ENCODE results near the gene HDAC4. TPM values are rescaled to one million over a fixed set of nuclear protein-coding genes. Genes with fewer than 3 reads are reported as not detected.

HDAC4 gene
- total and polyA plus RNA-seq, 2 donors from 2014 or later, result 2.2 to 56.8 TPM

GRCh38 chr2:239206851-239207250 is 194.0 kb downstream of the HDAC4 start:
- H3K27ac ChIP-seq (ENCODE audit: low read depth in 2 of 2, low read length in 2 of 2), result no peak overlapping the region
- DNase-seq, result no peak
- no peak overlapping the region for H3K4me3 ChIP-seq (ENCODE audit: low read length in 3 of 3)
- H3K9me3 ChIP-seq (ENCODE audit: control insufficient read depth in 2 of 3, insufficient read depth in 1 of 3, low read length in 3 of 3), result no peaks in the 10 kb centered on the region
- peaks cover 0 to 3% (median 0%) of the 10 kb centered on the region in 3 donors for H3K36me3 ChIP-seq (ENCODE audit: control insufficient read depth in 2 of 3, insufficient read depth in 3 of 3, low read length in 3 of 3)
- FAIRE-seq, result no peak
- peaks cover 0 to 2% (median 0%) of the 10 kb centered on the region in 3 donors for H3K4me1 ChIP-seq (ENCODE audit: control insufficient read depth in 2 of 3, insufficient read depth in 2 of 3, low read depth in 1 of 3, low read length in 3 of 3)
- H3K27me3 ChIP-seq (ENCODE audit: control insufficient read depth, insufficient read depth, low read length), result no peaks in the 10 kb centered on the region
- H3K9ac ChIP-seq (ENCODE audit: low read length in 3 of 3), result no peak overlapping the region
- intact Hi-C loops (cut with DNase I), result no loop called here
- no peak for TF ChIP-seq CTCF (IDR thresholded peaks at IDR 0.05; ENCODE audit: borderline replicate concordance, extremely low read depth, insufficient read depth)

- no peak overlapping the region for H3K27ac ChIP-seq (ENCODE audit: low read depth in 2 of 2, low read length in 2 of 2)
- no peak for TF ChIP-seq CTCF (IDR thresholded peaks at IDR 0.05; ENCODE audit: borderline replicate concordance, extremely low read depth, insufficient read depth)
- peaks cover 0 to 2% (median 0%) of the 10 kb centered on the region in 3 donors for H3K4me1 ChIP-seq (ENCODE audit: control insufficient read depth in 2 of 3, insufficient read depth in 2 of 3, low read depth in 1 of 3, low read length in 3 of 3)
- H3K9ac ChIP-seq (ENCODE audit: low read length in 3 of 3), result no peak overlapping the region
- H3K9me3 ChIP-seq (ENCODE audit: control insufficient read depth in 2 of 3, insufficient read depth in 1 of 3, low read length in 3 of 3), result no peaks in the 10 kb centered on the region
- DNase-seq (no peak), FAIRE-seq (no peak)
- no peak overlapping the region for H3K4me3 ChIP-seq (ENCODE audit: low read length in 3 of 3)
- no peaks in the 10 kb centered on the region for H3K27me3 ChIP-seq (ENCODE audit: control insufficient read depth, insufficient read depth, low read length)
- intact Hi-C loops (cut with DNase I), result no loop called here
- peaks cover 0 to 3% (median 0%) of the 10 kb centered on the region in 3 donors for H3K36me3 ChIP-seq (ENCODE audit: control insufficient read depth in 2 of 3, insufficient read depth in 3 of 3, low read length in 3 of 3)
These were observed 194.8 kb downstream of the HDAC4 start for GRCh38 chr2:239206042-239206441.

- H3K9me3 ChIP-seq (ENCODE audit: control insufficient read depth in 2 of 3, insufficient read depth in 1 of 3, low read length in 3 of 3), result no peaks in the 10 kb centered on the region
- no peak overlapping the region for H3K9ac ChIP-seq (ENCODE audit: low read length in 3 of 3)
- intact Hi-C loops (cut with DNase I), result no loop called here
- peaks cover 0 to 2% (median 0%) of the 10 kb centered on the region in 3 donors for H3K4me1 ChIP-seq (ENCODE audit: control insufficient read depth in 2 of 3, insufficient read depth in 2 of 3, low read depth in 1 of 3, low read length in 3 of 3)
- no peak for TF ChIP-seq CTCF (IDR thresholded peaks at IDR 0.05; ENCODE audit: borderline replicate concordance, extremely low read depth, insufficient read depth)
- FAIRE-seq, result no peak
- peaks cover 0 to 3% (median 0%) of the 10 kb centered on the region in 3 donors for H3K36me3 ChIP-seq (ENCODE audit: control insufficient read depth in 2 of 3, insufficient read depth in 3 of 3, low read length in 3 of 3)
- no peaks in the 10 kb centered on the region for H3K27me3 ChIP-seq (ENCODE audit: control insufficient read depth, insufficient read depth, low read length)
- H3K4me3 ChIP-seq (ENCODE audit: low read length in 3 of 3), result no peak overlapping the region
- H3K27ac ChIP-seq (ENCODE audit: low read depth in 2 of 2, low read length in 2 of 2), result no peak overlapping the region
- peak in 1 of 5 donors; percentile 50 for DNase-seq
These were observed 195.8 kb downstream of the HDAC4 start for GRCh38 chr2:239204876-239205468.
